LNCaP clone FGC (cell line): ENCODE measurements around the gene SAMHD1.
"Not testable (repeated sequence)": the region's sequence is repeated elsewhere in the genome, so short reads cannot be mapped to it uniquely, and the experiment has no call there.

Source experiments
- DNase-seq: peaks from one replicate; pipeline ENCODE4 v3.0.0-alpha.2; 2011; ENCODE audit warnings: low read depth
- H3K4me3 ChIP-seq: 2 replicates; pipeline ENCODE4 v1.5.1; 2011; ENCODE audit warnings: mild to moderate bottlenecking, low read depth, low read length, control low read depth
- CTCF ChIP-seq: IDR thresholded peaks from 2 replicates; pipeline ENCODE4 v1.5.1; 2012; ENCODE audit warnings: mild to moderate bottlenecking; ENCODE audit not compliant: control insufficient read depth, insufficient read depth; ENCODE audit errors: extremely low read depth

SAMHD1 gene

GRCh38 chr20:36969051-36969450, 17.5 kb upstream of the SAMHD1 start:
- H3K4me3 ChIP-seq = no peak overlapping the region
- DNase-seq = no peak
- TF ChIP-seq CTCF = no peak

- no peak for DNase-seq
- no peak overlapping the region for H3K4me3 ChIP-seq
- TF ChIP-seq CTCF = no peak
Observed at GRCh38 chr20:36967636-36968035, 16.1 kb upstream of the SAMHD1 start.

- H3K4me3 ChIP-seq, DNase-seq: not testable (repeated sequence)
Observed at GRCh38 chr20:36966965-36967364, 15.5 kb upstream of the SAMHD1 start.

GRCh38 chr20:36962354-36962941, 10.9 kb upstream of the SAMHD1 start:
- not testable (repeated sequence) for H3K4me3 ChIP-seq, DNase-seq

GRCh38 chr20:36959242-36959641, 7.7 kb upstream of the SAMHD1 start:
- no peak for TF ChIP-seq CTCF
- no peak for DNase-seq
- no peak overlapping the region for H3K4me3 ChIP-seq

- no peak overlapping the region for H3K4me3 ChIP-seq
- DNase-seq = no peak
- TF ChIP-seq CTCF = no peak
Observed at GRCh38 chr20:36957875-36958667, 6.6 kb upstream of the SAMHD1 start.

- no peak overlapping the region for H3K4me3 ChIP-seq
- no peak for DNase-seq
- TF ChIP-seq CTCF = no peak
Observed at GRCh38 chr20:36956674-36957073, 5.2 kb upstream of the SAMHD1 start.

GRCh38 chr20:36956016-36956415, 4.5 kb upstream of the SAMHD1 start:
- TF ChIP-seq CTCF = no peak
- H3K4me3 ChIP-seq = no peak overlapping the region
- no peak for DNase-seq
